K562 (cell line): ENCODE results near the gene TCF12. TPM values are rescaled to one million over a fixed set of nuclear protein-coding genes. Genes with fewer than 3 reads are reported as not detected.

Source experiments
- ATAC-seq: fragments of 200-7000 bp; cut with Tn5 transposase; 3 replicates; pipeline ENCODE4 v1.9.1; 2020; ENCODE audit warnings: moderate library complexity
- BruUV-seq: library from RNA; stranded (reverse); fragments of 400-500 nt; replicated peaks from 2 replicates; lab custom pipeline; 2021; lab: Mats Ljungman, UMichigan
- CTCF ChIA-PET: fragments of 300-600 bp; formaldehyde crosslinking; extraction: SDS; loops from one replicate; lab custom pipeline; 2021; ENCODE audit warnings: low intra/inter-chr PET ratio; lab: Yijun Ruan, JAX
- POLR2A ChIA-PET: fragments of 300-600, 350-650 bp; sonication (Branson Sonifier 250); formaldehyde crosslinking; extraction: SDS; loops from one replicate; lab custom pipeline; 2021; ENCODE audit warnings: antibody characterized with exemption, inconsistent platforms; lab: Yijun Ruan, JAX
- DNase-seq, 4 experiments: peaks; one replicate each; pipeline versions ENCODE4 v3.0.0 to v3.0.0-alpha.2; 2011 to 2018; ENCODE audit warnings: low spot score in 3 of 4, mixed read lengths in 3 of 4; ENCODE audit errors: extremely low read depth in 1 of 4
- FAIRE-seq: peaks from 2 replicates; lab custom pipeline; 2011; peaks lifted over from hg19 to GRCh38; lab: Jason Lieb, UNC
- H2AFZ ChIP-seq: 2 replicates; pipeline ENCODE4 v1.6.0; 2011; ENCODE audit warnings: low read depth, low read length, control low read depth, inconsistent platforms
- H3K27ac ChIP-seq: fragments of 200-600 bp; 3 replicates; pipeline ENCODE4 v1.8.0; 2011; ENCODE audit warnings: low read depth, mild to moderate bottlenecking, control low read depth, inconsistent platforms, low read length, moderate library complexity, mixed read lengths; ENCODE audit errors: extremely low read depth
- H3K27me3 ChIP-seq, 2 experiments: fragments of 300-600 bp in 1 of 2; 2 replicates in 1 of 2; 3 replicates in 1 of 2; pipeline versions ENCODE4 v1.6.0 to v1.8.0; 2011; ENCODE audit warnings: inconsistent platforms in 2 of 2, low read length in 2 of 2, mild to moderate bottlenecking in 1 of 2, mixed read lengths in 1 of 2, moderate library complexity in 1 of 2; ENCODE audit not compliant: control insufficient read depth in 2 of 2, insufficient read depth in 2 of 2
- H3K36me3 ChIP-seq: fragments of 300-600 bp; 3 replicates; pipeline ENCODE4 v1.8.0; 2011; ENCODE audit warnings: mild to moderate bottlenecking, low read length, inconsistent platforms; ENCODE audit not compliant: control insufficient read depth, insufficient read depth
- H3K4me1 ChIP-seq, 2 experiments: fragments of 200-600 bp in 1 of 2; replicated peaks in 1 of 2; 2 replicates in 1 of 2; 3 replicates in 1 of 2; pipeline versions ENCODE4 v1.5.1 to v1.8.0; 2011; ENCODE audit warnings: inconsistent platforms in 2 of 2, low read length in 2 of 2, mild to moderate bottlenecking in 1 of 2, mixed read lengths in 1 of 2, moderate library complexity in 1 of 2; ENCODE audit not compliant: control insufficient read depth in 2 of 2, insufficient read depth in 2 of 2
- H3K4me2 ChIP-seq: 2 replicates; pipeline ENCODE4 v1.6.1; 2011; ENCODE audit warnings: low read length, control low read depth, inconsistent platforms, mixed read lengths; ENCODE audit not compliant: insufficient read depth
- H3K4me3 ChIP-seq: fragments of 200-600 bp; sonication (generic), shearing (Covaris generic); 2 replicates; pipeline ENCODE4 v1.5.1; 2016; ENCODE audit warnings: control low read depth, inconsistent platforms
- H3K79me2 ChIP-seq: fragments of 200-600 bp; 3 replicates; pipeline ENCODE4 v1.8.0; 2011; ENCODE audit warnings: low read length, inconsistent platforms; ENCODE audit not compliant: control insufficient read depth, insufficient read depth
- H3K9ac ChIP-seq, 2 experiments: 2 replicates each; pipeline versions ENCODE4 v1.6.0 to v1.6.1; 2011; ENCODE audit warnings: low read depth in 2 of 2, low read length in 2 of 2, control low read depth in 1 of 2, inconsistent platforms in 1 of 2, mild to moderate bottlenecking in 1 of 2, mixed read lengths in 1 of 2; ENCODE audit not compliant: insufficient read depth in 1 of 2
- H3K9me1 ChIP-seq: one replicate; pipeline ENCODE4 v1.6.0; 2011; ENCODE audit warnings: inconsistent platforms, mild to moderate bottlenecking, low read length, moderate library complexity; ENCODE audit not compliant: control insufficient read depth, insufficient read depth
- H3K9me3 ChIP-seq: replicated peaks from 2 replicates; pipeline ENCODE4 v1.5.1; 2011; ENCODE audit warnings: low read depth, low read length, inconsistent platforms; ENCODE audit not compliant: control insufficient read depth, insufficient read depth
- H4K20me1 ChIP-seq: replicated peaks from 2 replicates; pipeline ENCODE4 v1.6.1; 2011; ENCODE audit warnings: low read length, inconsistent platforms, mixed read lengths; ENCODE audit not compliant: control insufficient read depth, insufficient read depth
- ARID2 ChIP-seq: fragments of 450-650 bp; IDR thresholded peaks from 2 replicates; pipeline ENCODE4 v1.6.1; 2017; ENCODE audit warnings: antibody characterized with exemption, mild to moderate bottlenecking
- ARNT ChIP-seq, 2 experiments: fragments of 450-650 bp; IDR thresholded peaks; 2 replicates each; pipeline ENCODE4 v1.6.1; 2016; ENCODE audit warnings: mild to moderate bottlenecking in 1 of 2
- CBFB ChIP-seq: sonication (generic); formaldehyde crosslinking; IDR thresholded peaks from 2 replicates; pipeline ENCODE4 v1.4.0; 2020; ENCODE audit warnings: mild to moderate bottlenecking, missing genetic modification reagents
- CBX2 ChIP-seq: fragments of 200-600 bp; sonication (generic); IDR thresholded peaks from one replicate; pipeline ENCODE4 v1.6.1; 2012; ENCODE audit warnings: mild to moderate bottlenecking, low read length, inconsistent platforms; ENCODE audit not compliant: insufficient read depth, poor library complexity, severe bottlenecking
- CEBPB ChIP-seq: fragments of 450-650 bp; IDR thresholded peaks from 2 replicates; pipeline ENCODE4 v1.6.1; 2016; ENCODE audit warnings: missing genetic modification characterization, missing compliant biosample characterization
- DDX20 ChIP-seq: fragments of 450-650 bp; IDR thresholded peaks from 2 replicates; pipeline ENCODE4 v1.6.1; 2016; ENCODE audit warnings: missing genetic modification characterization, low read depth, mild to moderate bottlenecking, missing compliant biosample characterization, moderate library complexity
- DNMT1 ChIP-seq: fragments of 450-650 bp; IDR thresholded peaks from 2 replicates; pipeline ENCODE4 v1.6.1; 2016; ENCODE audit warnings: antibody characterized with exemption, mild to moderate bottlenecking
- ELK1 ChIP-seq: sonication (generic); formaldehyde crosslinking; IDR thresholded peaks from 2 replicates; pipeline ENCODE4 v1.8.1; 2022; ENCODE audit warnings: missing genetic modification reagents
- GATAD2A ChIP-seq: fragments of 450-650 bp; IDR thresholded peaks from 2 replicates; pipeline ENCODE4 v1.6.1; 2017
- KLF1 ChIP-seq: fragments of 450-650 bp; IDR thresholded peaks from 2 replicates; pipeline ENCODE4 v1.6.1; 2016; ENCODE audit warnings: missing genetic modification characterization, missing compliant biosample characterization
- MCM5 ChIP-seq: fragments of 450-650 bp; IDR thresholded peaks from 2 replicates; pipeline ENCODE4 v1.6.1; 2016; ENCODE audit warnings: low read depth
- PTRF ChIP-seq: fragments of 450-650 bp; IDR thresholded peaks from 2 replicates; pipeline ENCODE4 v1.6.1; 2016; ENCODE audit warnings: mild to moderate bottlenecking, missing genetic modification characterization, missing compliant biosample characterization
- SNIP1 ChIP-seq: fragments of 450-650 bp; IDR thresholded peaks from 2 replicates; pipeline ENCODE4 v1.7.1; 2017; ENCODE audit warnings: low read depth, mild to moderate bottlenecking
- TCF7 ChIP-seq: sonication (generic); IDR thresholded peaks from 2 replicates; pipeline ENCODE4 v1.6.1; 2016; ENCODE audit warnings: antibody characterized with exemption, borderline replicate concordance
- ZNF174 ChIP-seq: fragments of 250-450 bp; sonication (Bioruptor Pico); IDR thresholded peaks from 2 replicates; pipeline ENCODE4 v1.4.0; 2020; ENCODE audit warnings: mild to moderate bottlenecking
- ZNF408 ChIP-seq: fragments of 250-450 bp; sonication (Bioruptor Pico); IDR thresholded peaks from 2 replicates; pipeline ENCODE4 v1.4.0; 2020; ENCODE audit warnings: low read depth, mild to moderate bottlenecking, moderate library complexity
- WGBS: fragments of 100-300 bp; shearing (Covaris generic); methylation state at CpG from one replicate; pipeline ENCODE4 v1.1.6; 2016; ENCODE audit warnings: low coverage, mixed read lengths; ENCODE audit not compliant: insufficient coverage; ENCODE audit errors: missing lambda C conversion rate; 5-methylcytosine and 5-hydroxymethylcytosine counted together
- in situ Hi-C: fragments of 300-500 bp; cut with MboI; formaldehyde crosslinking; loops from 4 replicates; pipeline ENCODE4 v1.15.0; 2018; ENCODE audit warnings: inconsistent platforms, mixed read lengths
- intact Hi-C: fragments of 100-400 bp; cut with micrococcal nuclease; formaldehyde crosslinking; loops from 2 replicates; pipeline ENCODE4 v1.14.2; 2022
- polyA plus RNA-seq, 8 experiments: library from polyadenylated mRNA; depleted of rRNA in 4 of 8; stranded (reverse) in 5 of 8; unstranded in 3 of 8; fragments of >200 nt; fragmentation: Nextera tagmentation in 2 of 8; fragmentation: Illumina TruSeq in 1 of 8; extraction: Ambion mirVana in 2 of 8; extraction: Trizol in 1 of 8; gene quantifications; 2 replicates each; pipeline versions ENCODE4 v1.2.1 to v1.2.3, GENCODE V29; 2011 to 2014; ENCODE audit warnings: inconsistent platforms in 1 of 8, missing spikeins in 1 of 8
- total RNA-seq, 7 experiments: library from RNA; depleted of rRNA in 6 of 7; stranded (reverse); fragments of >200 nt in 6 of 7; fragmentation: Illumina TruSeq in 2 of 7; extraction: Trizol in 2 of 7; gene quantifications; 2 replicates each; pipeline versions ENCODE4 v1.2.1 to v1.2.3, GENCODE V29; 2011 to 2021; ENCODE audit warnings: low replicate concordance in 1 of 7
- TF ChIP-seq, protein P1 (sequence below): sonication (generic); formaldehyde crosslinking; IDR thresholded peaks from 2 replicates; pipeline ENCODE4 v1.8.0; 2022; ENCODE audit warnings: mild to moderate bottlenecking, missing genetic modification reagents
- TF ChIP-seq, protein P2 (sequence below): fragments of 250-450 bp; sonication (Bioruptor Pico); IDR thresholded peaks from 2 replicates; pipeline ENCODE4 v1.6.1; 2021; ENCODE audit warnings: mild to moderate bottlenecking
- TF ChIP-seq, protein P3 (sequence below): sonication (generic); formaldehyde crosslinking; IDR thresholded peaks from 2 replicates; pipeline ENCODE4 v1.8.0; 2022; ENCODE audit warnings: mild to moderate bottlenecking, missing genetic modification reagents, borderline replicate concordance

TCF12 gene
- total and polyA plus RNA-seq, 9 of the 15 experiments (the other 6 are each of a cell fraction or from before 2014, with no cell fraction given) = 10.5 to 132 (median 52.9) TPM

DNA sequence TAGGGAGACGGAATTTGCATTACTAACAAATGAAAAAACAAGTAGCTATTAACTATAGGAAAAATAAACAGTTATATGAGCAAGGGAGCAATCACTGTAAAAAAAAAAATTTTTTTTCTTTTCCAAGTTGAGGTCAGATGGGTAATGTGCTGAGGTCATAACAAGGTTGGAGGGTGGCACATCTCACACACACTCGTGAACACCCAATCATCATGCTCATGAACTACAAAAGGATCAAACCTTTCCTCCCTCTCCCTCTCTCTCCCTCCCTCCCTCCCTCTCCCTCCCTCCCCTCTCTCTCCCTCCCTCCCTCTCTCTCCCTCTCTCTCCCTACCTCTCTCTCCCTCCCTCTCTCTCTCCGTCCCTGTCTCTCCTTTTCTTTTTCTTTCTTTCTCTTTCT lies 360.0 kb downstream of the TCF12 start:
- TF ChIP-seq TCF7 (no peak), ZNF408 (CRISPR knock-in tag) (no peak), CBFB (CRISPR knock-in tag) (no peak), ARID2 (no peak), DNMT1 (no peak), KLF1 (tag) (no peak), ELK1 (CRISPR knock-in tag) (no peak), ARNT (IDR thresholded peaks at IDR 0.05) (no peak), MCM5 (no peak), CEBPB (no peak), ZNF174 (CRISPR knock-in tag) (no peak), CBX2 (no peak), PTRF (tag) (no peak), DDX20 (tag) (no peak), GATAD2A (no peak), SNIP1 (no peak)
- TF ChIP-seq, protein P1, sequence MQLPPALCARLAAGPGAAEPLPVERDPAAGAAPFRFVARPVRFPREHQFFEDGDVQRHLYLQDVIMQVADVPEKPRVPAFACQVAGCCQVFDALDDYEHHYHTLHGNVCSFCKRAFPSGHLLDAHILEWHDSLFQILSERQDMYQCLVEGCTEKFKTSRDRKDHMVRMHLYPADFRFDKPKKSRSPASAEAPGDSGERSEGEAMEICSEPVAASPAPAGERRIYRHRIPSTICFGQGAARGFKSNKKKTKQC (CRISPR knock-in tag) = no peak
- TF ChIP-seq, protein P2, sequence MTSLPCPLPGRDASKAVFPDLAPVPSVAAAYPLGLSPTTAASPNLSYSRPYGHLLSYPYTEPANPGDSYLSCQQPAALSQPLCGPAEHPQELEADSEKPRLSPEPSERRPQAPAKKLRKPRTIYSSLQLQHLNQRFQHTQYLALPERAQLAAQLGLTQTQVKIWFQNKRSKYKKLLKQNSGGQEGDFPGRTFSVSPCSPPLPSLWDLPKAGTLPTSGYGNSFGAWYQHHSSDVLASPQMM (CRISPR knock-in tag) = no peak
- TF ChIP-seq, protein P3, sequence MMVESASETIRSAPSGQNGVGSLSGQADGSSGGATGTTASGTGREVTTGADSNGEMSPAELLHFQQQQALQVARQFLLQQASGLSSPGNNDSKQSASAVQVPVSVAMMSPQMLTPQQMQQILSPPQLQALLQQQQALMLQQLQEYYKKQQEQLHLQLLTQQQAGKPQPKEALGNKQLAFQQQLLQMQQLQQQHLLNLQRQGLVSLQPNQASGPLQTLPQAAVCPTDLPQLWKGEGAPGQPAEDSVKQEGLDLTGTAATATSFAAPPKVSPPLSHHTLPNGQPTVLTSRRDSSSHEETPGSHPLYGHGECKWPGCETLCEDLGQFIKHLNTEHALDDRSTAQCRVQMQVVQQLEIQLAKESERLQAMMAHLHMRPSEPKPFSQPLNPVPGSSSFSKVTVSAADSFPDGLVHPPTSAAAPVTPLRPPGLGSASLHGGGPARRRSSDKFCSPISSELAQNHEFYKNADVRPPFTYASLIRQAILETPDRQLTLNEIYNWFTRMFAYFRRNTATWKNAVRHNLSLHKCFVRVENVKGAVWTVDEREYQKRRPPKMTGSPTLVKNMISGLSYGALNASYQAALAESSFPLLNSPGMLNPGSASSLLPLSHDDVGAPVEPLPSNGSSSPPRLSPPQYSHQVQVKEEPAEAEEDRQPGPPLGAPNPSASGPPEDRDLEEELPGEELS (CRISPR knock-in tag) = no peak
- TF ChIP-seq, all 486 proteins: peak for 0
- H3K9me3 ChIP-seq = no peaks in the 10 kb centered on the region; the same call in 1 of the 2 replicates
- peaks cover 2% of the 10 kb centered on the region for H3K9me1 ChIP-seq
- no peak for ATAC-seq
- DNase-seq = no peak
- intact Hi-C loops = no loop called here
- no peak overlapping the region for H2AFZ ChIP-seq
- no peaks in the 10 kb centered on the region for H3K27me3 ChIP-seq
- H3K36me3 ChIP-seq = peaks cover 63% of the 10 kb centered on the region
- 50% methylated on average over 3 of the region's 3 CpGs for WGBS
- ChIA-PET CTCF (no interaction called here), POLR2A (interaction anchor here (1.2 to 1.5 kb wide), 2 partner anchors 9 to 16 kb away, joined by 3 to 4 read pairs; no protein-coding TSS in a partner anchor)
- H3K4me1 ChIP-seq = no peaks in the 10 kb centered on the region
- BruUV-seq = no TSS peak
- H3K79me2 ChIP-seq = no peaks in the 10 kb centered on the region
- no peak overlapping the region for H3K9ac ChIP-seq
- FAIRE-seq = no peak
- H3K4me2 ChIP-seq = no peak overlapping the region
- no peak overlapping the region for H3K4me3 ChIP-seq
- no peak overlapping the region for H3K27ac ChIP-seq
- in situ Hi-C loops = no loop called here
- H4K20me1 ChIP-seq = no peaks in the 10 kb centered on the region
